HCT116 (cell line): Measurements from ENCODE around the gene UBE3D. TPM values are rescaled to one million over a fixed set of nuclear protein-coding genes. Genes with fewer than 3 reads are reported as not detected.

ENCODE experiments used
- ATAC-seq: fragments of 200-7000 bp; cut with Tn5 transposase; 2 replicates; pipeline ENCODE4 v1.9.1; 2020; ENCODE audit warnings: mild to moderate bottlenecking, moderate library complexity
- BruUV-seq: library from RNA; stranded (reverse); fragments of 400-500 nt; replicated peaks from 2 replicates; lab custom pipeline; 2021; lab: Mats Ljungman, UMichigan
- CTCF ChIA-PET: fragments of 300-600 bp; sonication (Branson Sonifier 250); formaldehyde crosslinking; loops from one replicate; lab custom pipeline; 2021; ENCODE audit warnings: antibody characterized with exemption; lab: Charles Lee
- POLR2A ChIA-PET: fragments of 300-600, 350-600 bp; sonication (Branson Sonifier 250); formaldehyde crosslinking; loops from one replicate; lab custom pipeline; 2021; ENCODE audit warnings: antibody characterized with exemption; lab: Charles Lee
- RAD21 ChIA-PET, 2 experiments: fragments of 300-600 bp; sonication (Branson Sonifier 250); formaldehyde crosslinking; loops; one replicate each; lab custom pipeline; 2023; ENCODE audit warnings: low total read pairs in 2 of 2; ENCODE audit not compliant: uncharacterized antibody in 2 of 2, unreplicated experiment in 2 of 2, low non-redundant PET in 1 of 2; lab: Charles Lee
- DNase-seq: peaks from one replicate; pipeline ENCODE4 v3.0.0-alpha.2; 2010; ENCODE audit warnings: low read depth, low spot score
- H2AFZ ChIP-seq: fragments of 200-600 bp; shearing (Covaris generic), sonication (generic); 2 replicates; pipeline ENCODE4 v1.6.1; 2017; ENCODE audit warnings: low read depth, mixed run types, mixed read lengths, antibody characterized with exemption, low read length; ENCODE audit not compliant: poor library complexity, severe bottlenecking
- H3K27ac ChIP-seq: 2 replicates; pipeline ENCODE4 v1.5.1; 2012; ENCODE audit warnings: low read depth, low read length
- H3K27me3 ChIP-seq: fragments of 200-600 bp; sonication (generic); 2 replicates; pipeline ENCODE4 v1.6.1; 2016; ENCODE audit warnings: mixed run types, low read length, mixed read lengths; ENCODE audit not compliant: insufficient read depth
- H3K36me3 ChIP-seq, 2 experiments: fragments of 200-500 bp in 1 of 2; fragments of 200-600 bp in 1 of 2; sonication (Bioruptor generic) in 1 of 2; sonication (generic) in 1 of 2; 2 replicates each; pipeline versions ENCODE4 v1.5.1 to v1.6.1; 2014 to 2016; ENCODE audit warnings: low read length in 2 of 2, inconsistent platforms in 1 of 2, mixed read lengths in 1 of 2, mixed run types in 1 of 2; ENCODE audit not compliant: insufficient read depth in 2 of 2, control insufficient read depth in 1 of 2
- H3K4me1 ChIP-seq, 2 experiments: fragments of 200-600 bp in 1 of 2; sonication (generic) in 1 of 2; 2 replicates each; pipeline versions ENCODE4 v1.5.1 to v1.6.1; 2012 to 2017; ENCODE audit warnings: low read length in 2 of 2, inconsistent platforms in 1 of 2, mild to moderate bottlenecking in 1 of 2, mixed read lengths in 1 of 2, mixed run types in 1 of 2, moderate library complexity in 1 of 2; ENCODE audit not compliant: insufficient read depth in 2 of 2, control insufficient read depth in 1 of 2
- H3K4me2 ChIP-seq: fragments of 200-600 bp; sonication (generic); 2 replicates; pipeline ENCODE4 v1.6.1; 2017; ENCODE audit warnings: mixed run types, low read length, mixed read lengths
- H3K4me3 ChIP-seq, 2 experiments: fragments of 200-600 bp in 1 of 2; sonication (generic) in 1 of 2; replicated peaks in 1 of 2; 2 replicates each; pipeline ENCODE4 v1.5.1; 2011 to 2016; ENCODE audit warnings: low read length in 2 of 2, control low read depth in 1 of 2, low read depth in 1 of 2, mild to moderate bottlenecking in 1 of 2, mixed read lengths in 1 of 2, mixed run types in 1 of 2
- H3K79me2 ChIP-seq: fragments of 200-600 bp; sonication (generic); 2 replicates; pipeline ENCODE4 v1.6.1; 2017; ENCODE audit warnings: mild to moderate bottlenecking, mixed run types, low read length, moderate library complexity, mixed read lengths; ENCODE audit not compliant: insufficient read depth
- H3K9ac ChIP-seq: fragments of 200-600 bp; sonication (generic); 2 replicates; pipeline ENCODE4 v1.6.1; 2016; ENCODE audit warnings: low read length, mixed read lengths
- H3K9me2 ChIP-seq: fragments of 200-600 bp; sonication (generic), shearing (Covaris generic); 2 replicates; pipeline ENCODE4 v1.6.1; 2017; ENCODE audit warnings: mixed run types, mild to moderate bottlenecking, moderate library complexity; ENCODE audit not compliant: insufficient read depth
- H3K9me3 ChIP-seq, 2 experiments: fragments of 200-500 bp in 1 of 2; fragments of 200-600 bp in 1 of 2; sonication (Bioruptor generic) in 1 of 2; sonication (generic) in 1 of 2; 2 replicates each; pipeline ENCODE4 v1.6.1; 2014 to 2017; ENCODE audit warnings: low read length in 2 of 2, mixed read lengths in 2 of 2, inconsistent platforms in 1 of 2, low read depth in 1 of 2, mild to moderate bottlenecking in 1 of 2, mixed run types in 1 of 2, moderate library complexity in 1 of 2; ENCODE audit not compliant: control insufficient read depth in 1 of 2, insufficient read depth in 1 of 2
- H4K20me1 ChIP-seq: fragments of 200-600 bp; sonication (generic), shearing (Covaris generic); 2 replicates; pipeline ENCODE4 v1.6.1; 2017; ENCODE audit warnings: mixed run types, mild to moderate bottlenecking, moderate library complexity; ENCODE audit not compliant: insufficient read depth
- CBX3 ChIP-seq: IDR thresholded peaks from 2 replicates; pipeline ENCODE4 v1.6.1; 2012; ENCODE audit warnings: low read depth
- EGR1 ChIP-seq: IDR thresholded peaks from 2 replicates; pipeline ENCODE4 v1.6.1; 2012; ENCODE audit warnings: low read depth
- ELF1 ChIP-seq: IDR thresholded peaks from 2 replicates; pipeline ENCODE4 v1.6.1; 2012; ENCODE audit warnings: low read depth, borderline replicate concordance
- FOSL1 ChIP-seq: IDR thresholded peaks from 2 replicates; pipeline ENCODE4 v1.6.1; 2012; ENCODE audit warnings: low read depth
- JUND ChIP-seq: IDR thresholded peaks from 2 replicates; pipeline ENCODE4 v1.6.1; 2012
- MAX ChIP-seq: IDR thresholded peaks from 2 replicates; pipeline ENCODE4 v1.6.1; 2012
- POLR2A ChIP-seq: IDR thresholded peaks from 2 replicates; pipeline ENCODE4 v1.7.0; 2011; ENCODE audit warnings: borderline replicate concordance; ENCODE audit not compliant: insufficient read depth, insufficient read length; ENCODE audit errors: extremely low read depth
- POLR2AphosphoS5 ChIP-seq: IDR thresholded peaks from 2 replicates; pipeline ENCODE4 v1.6.1; 2011; ENCODE audit warnings: mild to moderate bottlenecking, low read depth, low read length, moderate library complexity
- REST ChIP-seq: IDR thresholded peaks from 2 replicates; pipeline ENCODE4 v1.6.1; 2012; ENCODE audit warnings: low read depth
- SIN3A ChIP-seq: IDR thresholded peaks from 2 replicates; pipeline ENCODE4 v1.6.1; 2012; ENCODE audit warnings: low read depth
- SP1 ChIP-seq: IDR thresholded peaks from 2 replicates; pipeline ENCODE4 v1.6.1; 2012; ENCODE audit warnings: low read depth
- SRF ChIP-seq: IDR thresholded peaks from 2 replicates; pipeline ENCODE4 v1.6.1; 2012; ENCODE audit warnings: low read depth
- YY1 ChIP-seq: IDR thresholded peaks from 2 replicates; pipeline ENCODE4 v1.6.1; 2011; ENCODE audit warnings: low read length, low read depth, moderate library complexity, mild to moderate bottlenecking; ENCODE audit not compliant: insufficient replicate concordance; ENCODE audit errors: extremely low read depth
- ZNF274 ChIP-seq: fragments of 200-500 bp; sonication (Bioruptor generic); IDR thresholded peaks from 2 replicates; pipeline ENCODE4 v1.6.1; 2014; ENCODE audit warnings: mild to moderate bottlenecking, low read depth, low read length, inconsistent platforms
- intact Hi-C: fragments of 100-400 bp; cut with micrococcal nuclease; formaldehyde crosslinking; loops from 2 replicates; pipeline ENCODE4 v1.10.0; 2022
- total RNA-seq: library from RNA; stranded (reverse); gene quantifications from one replicate; pipeline ENCODE4 v1.2.1, GENCODE V29; 2021; ENCODE audit not compliant: unreplicated experiment

UBE3D gene
- total RNA-seq, 1 experiment from 2014 or later = 9.0 TPM

- no peaks in the 10 kb centered on the region for H3K9me3 ChIP-seq
- no TSS peak for BruUV-seq
- no peak for DNase-seq
- intact Hi-C loops = no loop called here
- no peak for TF ChIP-seq POLR2AphosphoS5
- no peak for TF ChIP-seq SP1
- TF ChIP-seq ELF1 = no peak
- TF ChIP-seq SIN3A = no peak
- no peak for TF ChIP-seq POLR2A
- no peak for TF ChIP-seq EGR1
- no peak for TF ChIP-seq CBX3
- no peak for TF ChIP-seq ZNF274
- TF ChIP-seq MAX = no peak
- no peak for TF ChIP-seq SRF
- no peak for TF ChIP-seq JUND
- no peak for TF ChIP-seq FOSL1
- TF ChIP-seq REST = no peak
- TF ChIP-seq YY1 = no peak
- TF ChIP-seq, all 23 proteins: peak for 0
- H2AFZ ChIP-seq = no peak overlapping the region
- no peaks in the 10 kb centered on the region for H4K20me1 ChIP-seq
- H3K79me2 ChIP-seq = no peaks in the 10 kb centered on the region
- ChIA-PET RAD21 (no interaction called here), POLR2A (no interaction called here), CTCF (no interaction called here)
- no peaks in the 10 kb centered on the region for H3K4me1 ChIP-seq
- H3K27ac ChIP-seq = no peak overlapping the region
- H3K9me2 ChIP-seq = no peaks in the 10 kb centered on the region
- H3K36me3 ChIP-seq = 0 out of 4 replicates have a peak, but pooled peaks cover 0 to 3% of the 10 kb centered on the region in 2 experiments
- H3K27me3 ChIP-seq = no peaks in the 10 kb centered on the region
- ATAC-seq = no peak
- no peak overlapping the region for H3K4me3 ChIP-seq
- no peak overlapping the region for H3K9ac ChIP-seq
- no peak overlapping the region for H3K4me2 ChIP-seq
These were observed 108.3 kb downstream of the UBE3D start for GRCh38 chr6:82957171-82957867.
